Fibroblast of the aortic adventitia (primary cell): ENCODE data around the gene CHST12. TPM values are rescaled to one million over a fixed set of nuclear protein-coding genes. Genes with fewer than 3 reads are reported as not detected.
"Not testable (repeated sequence)": the region's sequence is repeated elsewhere in the genome, so short reads cannot be mapped to it uniquely, and the experiment has no call there.

ENCODE experiments used
- DNase-seq: peaks from one replicate; pipeline ENCODE4 v3.0.0-alpha.2; 2010; ENCODE audit warnings: low read depth
- H3K4me3 ChIP-seq: 2 replicates; pipeline ENCODE4 v1.5.1; 2011; ENCODE audit warnings: low read depth, mild to moderate bottlenecking, control low read depth, low read length, moderate library complexity
- CTCF ChIP-seq: IDR thresholded peaks from 2 replicates; pipeline ENCODE4 v1.5.1; 2011; ENCODE audit warnings: mild to moderate bottlenecking, low read length, control low read depth, inconsistent platforms; ENCODE audit not compliant: insufficient read depth
- total RNA-seq: library from RNA; depleted of rRNA; stranded (reverse); fragments of >200 nt; gene quantifications from 2 replicates; pipeline ENCODE4 v1.2.3, GENCODE V29; 2012; ENCODE audit warnings: low replicate concordance

Gene CHST12
- total RNA-seq, 1 donor, result 4.2 TPM

DNA sequence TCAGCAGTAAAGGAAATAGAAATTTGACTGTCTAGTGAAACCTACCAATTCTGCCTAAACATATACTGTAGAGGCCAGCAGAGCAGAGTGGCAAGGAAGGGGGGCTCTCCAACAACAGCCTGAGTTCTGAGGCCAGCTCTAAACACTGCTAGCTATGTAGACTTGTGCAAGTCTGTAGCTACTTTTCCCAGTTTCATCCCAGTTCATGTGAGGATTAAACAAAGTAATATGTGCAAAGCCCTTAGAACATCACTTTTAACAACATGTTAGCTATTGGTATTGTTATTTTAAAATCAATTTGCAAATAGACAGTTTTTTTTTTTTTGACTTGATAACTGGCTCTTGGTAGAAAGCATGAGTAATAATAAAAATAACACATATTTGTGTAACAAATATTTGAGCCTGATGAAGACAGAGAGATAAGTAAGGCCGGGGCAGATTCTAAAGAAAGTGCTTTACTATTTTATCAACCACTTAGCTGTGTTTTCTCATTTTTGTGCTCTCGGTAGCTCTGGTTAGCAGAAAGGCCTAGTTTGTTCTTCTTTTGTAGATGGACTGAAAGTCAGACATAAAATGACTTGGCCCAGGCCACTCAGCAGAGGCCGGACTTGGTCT is 9.3 kb downstream of the CHST12 start:
- peak; percentile 27 for DNase-seq
- no peak overlapping the region for H3K4me3 ChIP-seq
- no peak for TF ChIP-seq CTCF

DNA sequence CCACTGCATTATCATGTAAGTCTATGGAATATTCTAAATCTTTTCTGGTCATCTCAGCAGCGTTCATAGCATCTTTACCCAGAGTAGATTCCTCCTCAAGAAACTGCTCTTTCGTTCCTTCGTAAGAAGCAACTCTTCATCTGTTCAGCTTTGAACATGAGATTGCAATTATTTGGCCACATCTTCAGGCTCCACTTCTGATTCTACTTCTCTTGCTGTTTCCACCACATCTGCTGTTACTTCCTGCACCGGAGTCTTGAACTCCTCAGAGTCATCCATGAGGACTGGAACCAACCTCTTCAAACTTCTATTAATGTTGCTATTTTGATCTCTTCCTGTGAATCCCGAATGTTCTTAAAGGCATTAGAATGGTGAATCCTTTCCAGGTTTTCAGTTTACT is 12.7 kb downstream of the CHST12 start:
- no peak for TF ChIP-seq CTCF

DNA sequence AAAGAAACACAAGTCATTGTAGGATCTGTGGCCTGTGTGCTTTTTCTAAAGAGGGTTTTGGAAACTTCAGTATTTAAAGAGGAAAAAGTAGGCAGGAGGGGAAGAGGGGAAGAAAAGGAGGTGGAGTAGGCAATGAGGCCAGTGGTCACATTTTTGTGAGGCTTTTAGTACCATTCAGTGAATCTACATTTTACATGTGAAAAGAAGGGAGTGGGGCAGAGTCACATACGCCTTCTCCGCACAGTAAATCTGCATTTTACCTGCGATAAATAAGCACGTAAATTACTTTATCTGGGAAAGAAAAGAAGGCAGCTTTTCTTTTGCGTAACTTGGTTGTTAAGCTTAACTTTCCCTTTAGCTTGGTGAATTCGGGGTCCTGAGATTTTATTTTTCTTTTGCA is 13.2 kb downstream of the CHST12 start:
- no peak overlapping the region for H3K4me3 ChIP-seq
- DNase-seq, result no peak
- TF ChIP-seq CTCF, result no peak

More for the DNA sequence above, 12.7 kb downstream of the CHST12 start:
- H3K4me3 ChIP-seq, result no peak overlapping the region
- no peak for DNase-seq

DNA sequence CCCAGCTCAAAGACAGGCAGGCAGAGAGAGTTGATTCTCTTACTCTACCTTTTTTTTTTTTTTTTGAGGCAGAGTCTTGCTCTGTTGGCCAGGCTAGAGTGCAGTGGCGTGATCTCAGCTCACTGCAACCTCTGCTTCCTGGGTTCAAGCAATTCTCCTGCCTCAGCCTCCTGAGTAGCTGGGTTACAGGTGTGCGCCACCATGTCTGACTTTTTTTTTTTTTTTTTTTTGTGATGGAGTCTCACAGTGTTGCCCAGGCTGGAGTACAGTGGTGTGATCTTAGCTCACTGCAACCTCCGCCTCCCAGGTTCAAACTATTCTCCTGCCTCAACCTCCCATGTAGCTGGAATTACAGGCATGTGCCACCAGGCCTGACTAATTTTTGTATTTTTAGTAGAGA is 13.8 kb downstream of the CHST12 start:
- H3K4me3 ChIP-seq, DNase-seq: not testable (repeated sequence)

GRCh38 chr7:2417981-2418481 is 14.6 kb downstream of the CHST12 start:
- H3K4me3 ChIP-seq, result no peak overlapping the region
- DNase-seq, result peak; percentile 65

GRCh38 chr7:2420216-2420933 is 17.0 kb downstream of the CHST12 start:
- no peak for DNase-seq
- no peak for TF ChIP-seq CTCF
- no peak overlapping the region for H3K4me3 ChIP-seq

More at GRCh38 chr7:2417981-2418481, 14.6 kb downstream of the CHST12 start:
- TF ChIP-seq CTCF, result no peak

DNA sequence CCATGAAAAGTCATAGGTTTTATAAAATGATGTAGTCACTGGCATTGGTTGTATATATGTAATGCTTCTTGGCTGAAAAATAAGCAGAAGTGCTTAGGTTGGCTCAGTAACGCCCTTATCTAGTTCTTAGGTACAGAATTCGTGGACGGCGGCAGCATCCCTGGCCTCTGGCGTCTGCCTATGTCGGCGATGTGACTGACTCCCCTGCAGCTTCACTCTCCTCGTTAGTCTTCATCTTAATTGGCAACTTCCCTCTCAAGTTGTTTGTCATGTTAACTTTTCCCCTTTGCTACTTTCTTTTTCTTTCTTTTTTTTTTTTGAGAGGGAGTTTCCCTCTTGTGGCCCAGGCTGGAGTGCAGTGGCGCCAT is 18.5 kb downstream of the CHST12 start:
- H3K4me3 ChIP-seq, result no peak overlapping the region
- no peak for DNase-seq
- TF ChIP-seq CTCF, result no peak
